GM21390 (cell line): Measurements from ENCODE around the gene CLDN3.
"Not testable (repeated sequence)": the region's sequence is repeated elsewhere in the genome, so short reads cannot be mapped to it uniquely, and the experiment has no call there.

ENCODE experiments used
- ATAC-seq: cut with Tn5 transposase; IDR thresholded peaks from one replicate; pipeline ENCODE4 v1.9.1; 2021; ENCODE audit not compliant: unreplicated experiment

The CLDN3 gene

GRCh38 chr7:73738220-73738611 lies 31.9 kb downstream of the CLDN3 start:
- ATAC-seq: no peak

GRCh38 chr7:73737491-73738219 lies 32.4 kb downstream of the CLDN3 start:
- no peak for ATAC-seq

- no peak for ATAC-seq
These were observed 33.2 kb downstream of the CLDN3 start for GRCh38 chr7:73736885-73737284.

GRCh38 chr7:73735528-73735905 lies 34.6 kb downstream of the CLDN3 start:
- ATAC-seq: no peak

GRCh38 chr7:73734619-73735527 lies 35.2 kb downstream of the CLDN3 start:
- no peak for ATAC-seq

- no peak for ATAC-seq
These were observed 37.7 kb downstream of the CLDN3 start for GRCh38 chr7:73732397-73732796.

- ATAC-seq: no peak
These were observed 39.6 kb downstream of the CLDN3 start for GRCh38 chr7:73730485-73730884.

- ATAC-seq: no peak
These were observed 41.5 kb downstream of the CLDN3 start for GRCh38 chr7:73728551-73728950.

GRCh38 chr7:73727952-73728351 lies 42.1 kb downstream of the CLDN3 start:
- no peak for ATAC-seq

GRCh38 chr7:73726083-73726466 lies 44.0 kb downstream of the CLDN3 start:
- no peak for ATAC-seq

GRCh38 chr7:73723813-73724212 lies 46.3 kb downstream of the CLDN3 start:
- no peak for ATAC-seq

GRCh38 chr7:73722785-73723184 lies 47.3 kb downstream of the CLDN3 start:
- no peak for ATAC-seq

GRCh38 chr7:73722182-73722581 lies 47.9 kb downstream of the CLDN3 start:
- ATAC-seq: not testable (repeated sequence)

- ATAC-seq: no peak
These were observed 48.7 kb downstream of the CLDN3 start for GRCh38 chr7:73721377-73721817.

- ATAC-seq: not testable (repeated sequence)
These were observed 49.6 kb downstream of the CLDN3 start for GRCh38 chr7:73720443-73720842.

GRCh38 chr7:73719806-73720169 lies 50.3 kb downstream of the CLDN3 start:
- no peak for ATAC-seq
